GM21723 (cell line): ENCODE measurements around the gene KRTAP5-4.
"Not testable (repeated sequence)": the region's sequence is repeated elsewhere in the genome, so short reads cannot be mapped to it uniquely, and the experiment has no call there.

Experiments
- ATAC-seq: cut with Tn5 transposase; IDR thresholded peaks from one replicate; pipeline ENCODE4 v1.9.1; 2021; ENCODE audit warnings: mild to moderate bottlenecking, moderate library complexity; ENCODE audit not compliant: unreplicated experiment

Gene KRTAP5-4

GRCh38 chr11:1622086-1622485 lies at the start of gene KRTAP5-4:
Gene KRTAP5-4 (minus strand): TSS chr11:1622138. CDS start chr11:1622093, 45 bp downstream.
- no peak for ATAC-seq

- ATAC-seq, result no peak
These were observed 49.7 kb upstream of the KRTAP5-4 start for GRCh38 chr11:1671658-1672057.

GRCh38 chr11:1670905-1671371 lies 49.0 kb upstream of the KRTAP5-4 start:
- ATAC-seq, result no peak

GRCh38 chr11:1670457-1670856 lies 48.5 kb upstream of the KRTAP5-4 start:
- ATAC-seq, result not testable (repeated sequence)

GRCh38 chr11:1669546-1670218 lies 47.7 kb upstream of the KRTAP5-4 start:
- no peak for ATAC-seq

GRCh38 chr11:1668911-1669473 lies 47.1 kb upstream of the KRTAP5-4 start:
- ATAC-seq, result no peak

GRCh38 chr11:1667906-1668305 lies 46.0 kb upstream of the KRTAP5-4 start:
- no peak for ATAC-seq

GRCh38 chr11:1667121-1667850 lies 45.3 kb upstream of the KRTAP5-4 start:
- ATAC-seq, result no peak

GRCh38 chr11:1665313-1665712 lies 43.4 kb upstream of the KRTAP5-4 start:
- ATAC-seq, result no peak

- ATAC-seq, result not testable (repeated sequence)
These were observed 40.9 kb upstream of the KRTAP5-4 start for GRCh38 chr11:1662699-1663283.

GRCh38 chr11:1661454-1662269 lies 39.7 kb upstream of the KRTAP5-4 start:
- ATAC-seq, result not testable (repeated sequence)

GRCh38 chr11:1660111-1660867 lies 38.4 kb upstream of the KRTAP5-4 start:
- ATAC-seq, result no peak

GRCh38 chr11:1659506-1659905 lies 37.6 kb upstream of the KRTAP5-4 start:
- ATAC-seq, result no peak

- ATAC-seq, result no peak
These were observed 34.7 kb upstream of the KRTAP5-4 start for GRCh38 chr11:1656670-1657069.

- no peak for ATAC-seq
These were observed 34.1 kb upstream of the KRTAP5-4 start for GRCh38 chr11:1656061-1656441.

GRCh38 chr11:1655168-1656060 lies 33.5 kb upstream of the KRTAP5-4 start:
- no peak for ATAC-seq

- ATAC-seq, result no peak
These were observed 32.6 kb upstream of the KRTAP5-4 start for GRCh38 chr11:1654388-1655167.
